K562 (cell line): ENCODE results near the gene BACH1. TPM values are rescaled to one million over a fixed set of nuclear protein-coding genes. Genes with fewer than 3 reads are reported as not detected.

ENCODE experiments used
- BMI1 ChIP-seq: fragments of 150-350 bp; IDR thresholded peaks from 2 replicates; pipeline ENCODE4 v1.6.1; 2014; ENCODE audit warnings: low read length
- FOXK2 ChIP-seq, 2 experiments: fragments of 450-650 bp; IDR thresholded peaks in 1 of 2; conservative IDR thresholded peaks in 1 of 2; 2 replicates each; pipeline ENCODE4 v1.6.1; 2016; ENCODE audit warnings: low read depth in 2 of 2, mild to moderate bottlenecking in 1 of 2
- GATA2 ChIP-seq: sonication (generic); formaldehyde crosslinking; IDR thresholded peaks from 2 replicates; pipeline ENCODE4 v1.4.0; 2020; ENCODE audit warnings: mild to moderate bottlenecking, missing genetic modification reagents
- HDAC1 ChIP-seq, 2 experiments: fragments of 450-650 bp; IDR thresholded peaks; 2 replicates each; pipeline ENCODE4 v1.6.1; 2016 to 2017; ENCODE audit warnings: inconsistent platforms in 1 of 2, mild to moderate bottlenecking in 1 of 2, moderate library complexity in 1 of 2
- NFATC3 ChIP-seq: fragments of 450-650 bp; IDR thresholded peaks from 2 replicates; pipeline ENCODE4 v1.6.1; 2017; ENCODE audit warnings: mild to moderate bottlenecking
- NFIC ChIP-seq: fragments of 450-650 bp; IDR thresholded peaks from 2 replicates; pipeline ENCODE4 v1.6.1; 2017; ENCODE audit warnings: mild to moderate bottlenecking, inconsistent platforms
- PHB ChIP-seq: fragments of 250-450 bp; sonication (Bioruptor Pico); IDR thresholded peaks from 2 replicates; pipeline ENCODE4 v1.5.0; 2021
- SAFB ChIP-seq: fragments of 200-400 bp; formaldehyde crosslinking; IDR thresholded peaks from 2 replicates; pipeline ENCODE4 v1.6.1; 2017; ENCODE audit warnings: low read depth, low read length, borderline replicate concordance
- TAL1 ChIP-seq: fragments of 450-650 bp; IDR thresholded peaks from 2 replicates; pipeline ENCODE4 v1.6.1; 2016; ENCODE audit warnings: mild to moderate bottlenecking
- TFAM ChIP-seq: fragments of 250-450 bp; sonication (Bioruptor Pico); conservative IDR thresholded peaks from 2 replicates; pipeline ENCODE4 v1.5.0; 2021; ENCODE audit warnings: mild to moderate bottlenecking, moderate library complexity
- XRCC5 ChIP-seq: fragments of 200-400 bp; formaldehyde crosslinking; IDR thresholded peaks from 2 replicates; pipeline ENCODE4 v1.6.1; 2017; ENCODE audit warnings: low read depth, mild to moderate bottlenecking, low read length
- ZNF592 ChIP-seq: fragments of 450-650 bp; IDR thresholded peaks from 2 replicates; pipeline ENCODE4 v1.6.1; 2017; ENCODE audit warnings: antibody characterized with exemption, mild to moderate bottlenecking
- ZNF696 ChIP-seq: fragments of 250-450 bp; sonication (Bioruptor Pico); conservative IDR thresholded peaks from 2 replicates; pipeline ENCODE4 v1.4.0; 2020; ENCODE audit warnings: mild to moderate bottlenecking, moderate library complexity
- ZNF707 ChIP-seq: fragments of 250-450 bp; sonication (Bioruptor Pico); conservative IDR thresholded peaks from 2 replicates; pipeline ENCODE4 v1.8.0; 2022; ENCODE audit warnings: inconsistent platforms, mild to moderate bottlenecking, moderate library complexity
- ZNF830 ChIP-seq: fragments of 250-450 bp; sonication (Bioruptor Pico); IDR thresholded peaks from 2 replicates; pipeline ENCODE4 v1.5.0; 2021; ENCODE audit warnings: mild to moderate bottlenecking
- polyA plus RNA-seq, 8 experiments: library from polyadenylated mRNA; depleted of rRNA in 4 of 8; stranded (reverse) in 5 of 8; unstranded in 3 of 8; fragments of >200 nt; fragmentation: Nextera tagmentation in 2 of 8; fragmentation: Illumina TruSeq in 1 of 8; extraction: Ambion mirVana in 2 of 8; extraction: Trizol in 1 of 8; gene quantifications; 2 replicates each; pipeline versions ENCODE4 v1.2.1 to v1.2.3, GENCODE V29; 2011 to 2014; ENCODE audit warnings: inconsistent platforms in 1 of 8, missing spikeins in 1 of 8
- total RNA-seq, 7 experiments: library from RNA; depleted of rRNA in 6 of 7; stranded (reverse); fragments of >200 nt in 6 of 7; fragmentation: Illumina TruSeq in 2 of 7; extraction: Trizol in 2 of 7; gene quantifications; 2 replicates each; pipeline versions ENCODE4 v1.2.1 to v1.2.3, GENCODE V29; 2011 to 2021; ENCODE audit warnings: low replicate concordance in 1 of 7

BACH1 gene
- total and polyA plus RNA-seq, 9 of the 15 experiments (the other 6 are each of a cell fraction or from before 2014, with no cell fraction given) = 10.6 to 58.5 (median 28.6) TPM

DNA sequence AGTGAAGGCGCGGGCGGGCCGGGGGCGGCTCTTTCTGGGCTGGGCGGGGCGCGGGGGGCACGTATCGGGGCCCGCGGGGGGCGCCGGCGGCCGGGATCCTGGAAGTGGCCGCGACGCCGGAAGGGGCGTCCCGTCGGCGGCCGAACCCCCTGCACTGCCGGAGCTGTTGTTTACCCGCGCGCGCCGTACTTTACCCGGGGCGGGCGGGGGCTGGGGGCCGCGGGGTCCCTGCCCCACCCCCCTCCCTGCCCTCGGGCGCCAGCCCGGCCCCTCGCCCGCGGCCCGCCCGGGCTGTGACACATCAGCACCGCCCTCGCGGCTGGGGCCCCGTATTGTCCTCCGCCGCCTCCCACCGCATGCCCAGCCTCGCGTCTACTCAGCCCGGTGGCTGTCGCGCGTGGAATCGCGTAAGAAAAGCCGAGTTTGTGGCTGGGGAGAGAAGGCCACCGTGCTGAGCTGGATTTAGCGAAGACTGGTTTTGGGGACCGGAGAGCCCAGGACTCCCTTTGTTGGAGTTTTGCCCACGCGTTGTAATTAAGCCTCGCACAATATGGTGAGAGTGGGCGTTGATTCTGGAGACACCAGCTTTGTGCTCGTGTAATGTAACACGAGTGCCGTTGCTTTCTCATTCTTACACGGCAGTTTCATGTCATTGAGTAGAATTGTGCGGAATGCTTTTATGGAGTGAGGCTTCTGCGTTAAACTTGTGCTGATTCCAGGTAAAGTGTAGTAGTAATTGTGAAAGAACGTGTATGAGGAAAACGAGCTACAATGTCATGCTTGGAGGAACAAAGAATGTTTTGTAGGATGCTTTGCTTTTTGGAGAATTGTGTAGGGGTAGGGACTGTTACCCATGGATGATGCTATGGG lies 559 bp downstream of the BACH1 start (continued):
- TF ChIP-seq NFATC3 (peak; percentile 58; the same call in 1 of the 2 replicates), SAFB (peak; percentile 89), BMI1 (no peak), ZNF696 (no peak), GATA2 (no peak), ZNF592 (peak; percentile 86), PHB (CRISPR knock-in tag) (no peak), TAL1 (no peak), XRCC5 (0 out of 2 replicates have a peak, but pooled peaks have one; percentile 64), FOXK2 (conservative IDR thresholded peaks at IDR 0.05 in 1 of 2, IDR thresholded peaks at IDR 0.05 in 1 of 2; ENCODE audit: low read depth in 2 of 2) (no peak; a peak in 1 of 4 replicates), ZNF707 (CRISPR knock-in tag) (no peak), HDAC1 (IDR thresholded peaks at IDR 0.05) (peak in 1 of 2 experiments; percentile 69; a peak in 2 of 4 replicates), NFIC (peak; percentile 54; the same call in 1 of the 2 replicates), TFAM (CRISPR knock-in tag) (no peak), ZNF830 (0 out of 2 replicates have a peak, but pooled peaks have one; percentile 18)
